ENCODE results near the gene COX4I2.
"Not testable (repeated sequence)": the region's sequence is repeated elsewhere in the genome, so short reads cannot be mapped to it uniquely, and the experiment has no call there.

GRCh38 chr20:31668944-31669343 lies 31.2 kb downstream of the COX4I2 start:
- TF ChIP-seq CTCF (IDR thresholded peaks at IDR 0.05); POLR2A (IDR thresholded peaks at IDR 0.05); EP300 (IDR thresholded peaks at IDR 0.05; ENCODE audit: low read depth); POLR2AphosphoS5 (IDR thresholded peaks at IDR 0.05): not testable (repeated sequence)

Measured in transverse colon (tissue), 4 donors.